K562 (cell line): ENCODE measurements around the gene PIK3CA. TPM values are rescaled to one million over a fixed set of nuclear protein-coding genes. Genes with fewer than 3 reads are reported as not detected.
A peak's percentile ranks its signal among the peaks of the same experiment; 100 is the strongest.

Source experiments
- COPS2 ChIP-seq: fragments of 450-650 bp; conservative IDR thresholded peaks from 2 replicates; pipeline ENCODE4 v1.6.1; 2016; ENCODE audit warnings: mild to moderate bottlenecking, moderate library complexity
- CREM ChIP-seq: IDR thresholded peaks from 2 replicates; pipeline ENCODE4 v1.6.1; 2014; ENCODE audit warnings: antibody characterized with exemption, low read depth
- E2F8 ChIP-seq: fragments of 450-650 bp; IDR thresholded peaks from 2 replicates; pipeline ENCODE4 v1.7.1; 2018; ENCODE audit warnings: mild to moderate bottlenecking, low read depth; ENCODE audit not compliant: partially characterized antibody
- EP400 ChIP-seq: fragments of 450-650 bp; IDR thresholded peaks from 2 replicates; pipeline ENCODE4 v1.6.1; 2017; ENCODE audit warnings: antibody characterized with exemption, mild to moderate bottlenecking, moderate library complexity
- GATA2 ChIP-seq: sonication (generic); formaldehyde crosslinking; IDR thresholded peaks from 2 replicates; pipeline ENCODE4 v1.4.0; 2020; ENCODE audit warnings: mild to moderate bottlenecking, missing genetic modification reagents
- JUND ChIP-seq, 2 experiments: IDR thresholded peaks; 2 replicates in 1 of 2; 3 replicates in 1 of 2; pipeline ENCODE4 v1.6.1; 2011; ENCODE audit warnings: borderline replicate concordance in 2 of 2, low read depth in 2 of 2, low read length in 2 of 2, improper control_type of control experiment in 1 of 2, missing biosample characterization in 1 of 2, missing genetic modification characterization in 1 of 2, missing genetic modification reagents in 1 of 2
- LEF1 ChIP-seq: fragments of 450-650 bp; IDR thresholded peaks from 2 replicates; pipeline ENCODE4 v1.6.1; 2016; ENCODE audit warnings: mild to moderate bottlenecking
- MYNN ChIP-seq, 2 experiments: sonication (generic); formaldehyde crosslinking in 1 of 2; IDR thresholded peaks; 2 replicates each; pipeline versions ENCODE4 v1.5.0 to v1.6.1; 2016 to 2020; ENCODE audit warnings: antibody characterized with exemption in 1 of 2, missing genetic modification reagents in 1 of 2
- NCOA2 ChIP-seq, 2 experiments: fragments of 450-650 bp; IDR thresholded peaks; 2 replicates each; pipeline ENCODE4 v1.6.1; 2018; ENCODE audit warnings: mild to moderate bottlenecking in 2 of 2, moderate library complexity in 1 of 2; ENCODE audit not compliant: partially characterized antibody in 2 of 2
- NFE2 ChIP-seq: IDR thresholded peaks from 2 replicates; pipeline ENCODE4 v1.6.1; 2014; ENCODE audit warnings: antibody characterized with exemption, low read depth
- NFE2L1 ChIP-seq: fragments of 450-650 bp; IDR thresholded peaks from 2 replicates; pipeline ENCODE4 v1.6.1; 2016; ENCODE audit warnings: missing genetic modification characterization, low read depth, mild to moderate bottlenecking, missing compliant biosample characterization, moderate library complexity, borderline replicate concordance
- NR4A1 ChIP-seq, 2 experiments: fragments of 250-450 bp in 1 of 2; fragments of 450-650 bp in 1 of 2; sonication (Bioruptor Pico) in 1 of 2; IDR thresholded peaks; 2 replicates each; pipeline versions ENCODE4 v1.4.0 to v1.6.1; 2016 to 2020; ENCODE audit warnings: mild to moderate bottlenecking in 2 of 2, missing compliant biosample characterization in 1 of 2, missing genetic modification characterization in 1 of 2, moderate library complexity in 1 of 2
- RBM25 ChIP-seq: fragments of 200-400 bp; formaldehyde crosslinking; IDR thresholded peaks from 2 replicates; pipeline ENCODE4 v1.6.1; 2018; ENCODE audit warnings: low read length, low read depth, moderate library complexity; ENCODE audit not compliant: severe bottlenecking
- SLC30A9 ChIP-seq: fragments of 250-450 bp; sonication (Bioruptor Pico); IDR thresholded peaks from 2 replicates; pipeline ENCODE4 v1.8.0; 2022; ENCODE audit warnings: mild to moderate bottlenecking, moderate library complexity
- TRIM24 ChIP-seq, 2 experiments: fragments of 450-650 bp; IDR thresholded peaks; 2 replicates each; pipeline ENCODE4 v1.6.1; 2016
- ZFP36 ChIP-seq: fragments of 150-350 bp; IDR thresholded peaks from 2 replicates; pipeline ENCODE4 v1.6.1; 2018; ENCODE audit warnings: low read length, low read depth; ENCODE audit not compliant: partially characterized antibody
- ZKSCAN1 ChIP-seq: fragments of 150-350 bp; IDR thresholded peaks from 2 replicates; pipeline ENCODE4 v1.6.1; 2016; ENCODE audit warnings: low read depth, low read length
- ZNF184 ChIP-seq: sonication (generic); formaldehyde crosslinking; IDR thresholded peaks from 2 replicates; pipeline ENCODE4 v1.5.0; 2020; ENCODE audit warnings: missing genetic modification reagents
- ZNF280B ChIP-seq: fragments of 250-450 bp; sonication (Bioruptor Pico); IDR thresholded peaks from 2 replicates; pipeline ENCODE4 v1.5.1; 2021; ENCODE audit warnings: mild to moderate bottlenecking
- polyA plus RNA-seq, 8 experiments: library from polyadenylated mRNA; depleted of rRNA in 4 of 8; stranded (reverse) in 5 of 8; unstranded in 3 of 8; fragments of >200 nt; fragmentation: Nextera tagmentation in 2 of 8; fragmentation: Illumina TruSeq in 1 of 8; extraction: Ambion mirVana in 2 of 8; extraction: Trizol in 1 of 8; gene quantifications; 2 replicates each; pipeline versions ENCODE4 v1.2.1 to v1.2.3, GENCODE V29; 2011 to 2014; ENCODE audit warnings: inconsistent platforms in 1 of 8, missing spikeins in 1 of 8
- total RNA-seq, 7 experiments: library from RNA; depleted of rRNA in 6 of 7; stranded (reverse); fragments of >200 nt in 6 of 7; fragmentation: Illumina TruSeq in 2 of 7; extraction: Trizol in 2 of 7; gene quantifications; 2 replicates each; pipeline versions ENCODE4 v1.2.1 to v1.2.3, GENCODE V29; 2011 to 2021; ENCODE audit warnings: low replicate concordance in 1 of 7

Gene PIK3CA
- total and polyA plus RNA-seq, 9 of the 15 experiments (the other 6 are each of a cell fraction or from before 2014, with no cell fraction given): 3.8 to 19.4 (median 10.8) TPM

GRCh38 chr3:179265875-179266274, 117.7 kb downstream of the PIK3CA start (continued):
- TF ChIP-seq E2F8: no peak
- no peak for TF ChIP-seq ZKSCAN1
- TF ChIP-seq EP400: 0 out of 2 replicates have a peak, but pooled peaks have one; percentile 28
- TF ChIP-seq ZNF280B: no peak
- peak; percentile 68 for TF ChIP-seq LEF1
- 0 out of 2 replicates have a peak, but pooled peaks have one; percentile 12 for TF ChIP-seq MYNN (IDR thresholded peaks at IDR 0.05)
- no peak for TF ChIP-seq MYNN (CRISPR knock-in tag; IDR thresholded peaks at IDR 0.05)
- no peak for TF ChIP-seq NR4A1 (CRISPR knock-in tag; IDR thresholded peaks at IDR 0.05)
- no peak for TF ChIP-seq NR4A1 (tag; IDR thresholded peaks at IDR 0.05)
- TF ChIP-seq JUND (IDR thresholded peaks at IDR 0.05; ENCODE audit: borderline replicate concordance, low read depth, low read length): peak; percentile 68
- TF ChIP-seq JUND (tag; IDR thresholded peaks at IDR 0.05; ENCODE audit: borderline replicate concordance, low read depth, low read length): peak; percentile 11; the same call in 1 of the 3 replicates
- TF ChIP-seq NCOA2 (IDR thresholded peaks at IDR 0.05; ENCODE audit: partially characterized antibody in 2 of 2): peak in 1 of 2 experiments; percentile 56
- peak in 1 of 2 experiments; percentile 73; a peak in 2 of 4 replicates for TF ChIP-seq TRIM24 (IDR thresholded peaks at IDR 0.05)
- no peak for TF ChIP-seq SLC30A9 (CRISPR knock-in tag)
- TF ChIP-seq RBM25: peak; percentile 66
- no peak for TF ChIP-seq COPS2
- TF ChIP-seq ZFP36: peak; percentile 72
- TF ChIP-seq CREM: peak; percentile 66
- TF ChIP-seq ZNF184: no peak
- peak; percentile 63 for TF ChIP-seq NFE2
- TF ChIP-seq NFE2L1: no peak
- TF ChIP-seq GATA2: no peak; the same call in 1 of the 2 replicates
